ENCODE data around the gene SLC66A2. TPM values are rescaled to one million over a fixed set of nuclear protein-coding genes. Genes with fewer than 3 reads are reported as not detected.

SLC66A2 gene
- total RNA-seq, 1 experiment from 2014 or later = 13.0 TPM

GRCh38 chr18:79897940-79898625 lies 53.4 kb downstream of the SLC66A2 start:
- H3K56ac ChIP-seq (ENCODE audit: insufficient read length, low read depth, low read length) = no peak overlapping the region
- no peaks in the 10 kb centered on the region for H4K20me1 ChIP-seq (ENCODE audit: control insufficient read depth, insufficient read depth, insufficient read length)
- H3K4me1 Mint-ChIP-seq = no peaks in the 10 kb centered on the region
- H3K4me3 Mint-ChIP-seq = no peak overlapping the region
- no peak overlapping the region for H3K4ac ChIP-seq (ENCODE audit: low read depth, low read length)
- no peaks in the 10 kb centered on the region for H3K23me2 ChIP-seq (ENCODE audit: insufficient read length, low read depth, low read length, poor library complexity, severe bottlenecking)
- peaks cover 44% of the 10 kb centered on the region for H3K9me3 ChIP-seq (ENCODE audit: control insufficient read depth, low read depth, low read length)
- H4K91ac ChIP-seq (ENCODE audit: insufficient read length, low read depth, low read length) = no peak overlapping the region
- no peak for DNase-seq
- no peak overlapping the region for H2AFZ ChIP-seq (ENCODE audit: low read length)
- no peaks in the 10 kb centered on the region for H3K79me1 ChIP-seq (ENCODE audit: insufficient read depth, low read depth, low read length, poor library complexity, severe bottlenecking)
- no peak overlapping the region for H3K18ac ChIP-seq (ENCODE audit: insufficient read length, low read depth, low read length)
- H2BK120ac ChIP-seq (ENCODE audit: low read depth, low read length, poor library complexity, severe bottlenecking) = no peak overlapping the region
- H2BK20ac ChIP-seq (ENCODE audit: low read depth, low read length, poor library complexity, severe bottlenecking) = no peak overlapping the region
- no CpG with 5 or more reads among the region's 15 CpGs for WGBS (ENCODE audit: extremely low coverage, insufficient read length, low lambda C conversion rate)
- no peak overlapping the region for H3K27ac Mint-ChIP-seq
- no peaks in the 10 kb centered on the region for H3K4me1 ChIP-seq (ENCODE audit: insufficient read depth, low read length)
- no peak overlapping the region for H4K8ac ChIP-seq (replicated peaks; ENCODE audit: insufficient read length, low read depth, low read length)
- peaks cover 25 to 50% (median 46%) of the 10 kb centered on the region in 3 experiments for H3K36me3 Mint-ChIP-seq (ENCODE audit: insufficient read depth in 1 of 3, low read depth in 3 of 3)
- no peak overlapping the region for H3K14ac ChIP-seq (ENCODE audit: insufficient read depth, low read length)
- no peaks in the 10 kb centered on the region for H3K79me2 ChIP-seq (ENCODE audit: insufficient read depth, low read length)
- no peaks in the 10 kb centered on the region for H3K27me3 ChIP-seq (ENCODE audit: insufficient read depth, low read length)
- no peak overlapping the region for H3T11ph ChIP-seq (ENCODE audit: low read length)
- H3K23ac ChIP-seq (ENCODE audit: insufficient read length, low read depth, low read length) = no peak overlapping the region
- H3K27ac ChIP-seq (ENCODE audit: insufficient read length, low read depth, low read length) = no peak overlapping the region
- TF ChIP-seq CTCF (conservative IDR thresholded peaks at IDR 0.05) = no peak
- no peak overlapping the region for H3K4me2 ChIP-seq (ENCODE audit: insufficient read depth, insufficient read length, low read length)
- peaks cover 36% of the 10 kb centered on the region for H3K27me3 Mint-ChIP-seq (ENCODE audit: low read depth)
- H2BK5ac ChIP-seq (ENCODE audit: insufficient read length, low read length) = no peak overlapping the region
- no peak overlapping the region for H3K9ac ChIP-seq (ENCODE audit: extremely low read depth, insufficient read length, low read length)
- no peak overlapping the region for H4K5ac ChIP-seq (ENCODE audit: insufficient read length, low read depth, low read length)
- no peak overlapping the region for H2BK12ac ChIP-seq (ENCODE audit: insufficient read length, low read depth, low read length)
- no peak overlapping the region for H2AK5ac ChIP-seq (ENCODE audit: insufficient read length, low read length)
- H2BK15ac ChIP-seq (ENCODE audit: low read depth, low read length) = no peak overlapping the region
- peaks cover 63 to 82% of the 10 kb centered on the region in 2 experiments for H3K9me3 Mint-ChIP-seq
